A673 (cell line): Measurements from ENCODE around the gene COMMD6. TPM values are rescaled to one million over a fixed set of nuclear protein-coding genes. Genes with fewer than 3 reads are reported as not detected.

Experiments used
- BruUV-seq: library from RNA; stranded (reverse); fragments of 400-500 nt; replicated peaks from 2 replicates; lab custom pipeline; 2021; lab: Mats Ljungman, UMichigan
- CTCF ChIA-PET: fragments of 300-600 bp; sonication (Branson Sonifier 250); formaldehyde crosslinking; loops from one replicate; lab custom pipeline; 2022; ENCODE audit warnings: antibody characterized with exemption; lab: Charles Lee
- POLR2A ChIA-PET: fragments of 300-600 bp; sonication (Branson Sonifier 250); formaldehyde crosslinking; loops from one replicate; lab custom pipeline; 2022; ENCODE audit warnings: antibody characterized with exemption; ENCODE audit not compliant: low non-redundant PET; lab: Charles Lee
- DNase-seq: peaks from one replicate; pipeline ENCODE4 v3.0.0-alpha.2; 2015; ENCODE audit warnings: low spot score
- H3K27ac ChIP-seq: fragments of 200-600 bp; sonication (generic); 2 replicates; pipeline ENCODE4 v1.5.1; 2016; ENCODE audit warnings: mixed run types, low read depth, mild to moderate bottlenecking, mixed read lengths, antibody characterized with exemption, low read length; ENCODE audit not compliant: poor library complexity, severe bottlenecking
- H3K27me3 ChIP-seq: fragments of 200-600 bp; sonication (generic); replicated peaks from 2 replicates; pipeline ENCODE4 v1.6.1; 2017; ENCODE audit warnings: mixed run types, low read depth, mild to moderate bottlenecking, mixed read lengths, antibody characterized with exemption, low read length; ENCODE audit not compliant: insufficient read depth, poor library complexity
- H3K36me3 ChIP-seq: fragments of 200-600 bp; sonication (generic); 2 replicates; pipeline ENCODE4 v1.6.1; 2016; ENCODE audit warnings: mixed run types, mild to moderate bottlenecking, mixed read lengths, antibody characterized with exemption, low read length; ENCODE audit not compliant: insufficient read depth, poor library complexity, severe bottlenecking
- H3K4me1 ChIP-seq: fragments of 200-600 bp; sonication (generic); 2 replicates; pipeline ENCODE4 v1.6.1; 2017; ENCODE audit warnings: mixed run types, mild to moderate bottlenecking, mixed read lengths, antibody characterized with exemption, low read length; ENCODE audit not compliant: insufficient read depth, poor library complexity, severe bottlenecking
- H3K4me3 ChIP-seq: fragments of 200-600 bp; sonication (generic); 2 replicates; pipeline ENCODE4 v1.5.1; 2016; ENCODE audit warnings: low read depth, mixed run types, mild to moderate bottlenecking, mixed read lengths, low read length; ENCODE audit not compliant: poor library complexity, severe bottlenecking
- H3K9me3 ChIP-seq: fragments of 200-600 bp; sonication (generic); 2 replicates; pipeline ENCODE4 v1.6.1; 2016; ENCODE audit warnings: mixed run types, low read depth, mild to moderate bottlenecking, mixed read lengths, antibody characterized with exemption, low read length; ENCODE audit not compliant: poor library complexity, severe bottlenecking
- EZH2 ChIP-seq: fragments of 200-600 bp; sonication (generic); IDR thresholded peaks from 2 replicates; pipeline ENCODE4 v1.6.1; 2017; ENCODE audit warnings: borderline replicate concordance, low read depth, mild to moderate bottlenecking, mixed read lengths, antibody characterized with exemption, low read length; ENCODE audit not compliant: poor library complexity, severe bottlenecking
- intact Hi-C: fragments of 100-400 bp; cut with micrococcal nuclease; formaldehyde crosslinking; loops from one replicate; pipeline ENCODE4 v1.10.0; 2022; ENCODE audit not compliant: unreplicated experiment
- total RNA-seq: library from RNA; stranded (reverse); gene quantifications from 2 replicates; pipeline ENCODE4 v1.2.3, GENCODE V29; 2021
- TF ChIP-seq, protein P1 (sequence below): fragments of 300-800, 200-600 bp; sonication (generic); conservative IDR thresholded peaks from 2 replicates; pipeline ENCODE4 v1.5.1; 2017; ENCODE audit warnings: low read depth, mild to moderate bottlenecking, antibody characterized with exemption, low read length, moderate library complexity, mixed read lengths

The COMMD6 gene
- total RNA-seq, 1 experiment from 2014 or later, result 60.4 TPM

DNA sequence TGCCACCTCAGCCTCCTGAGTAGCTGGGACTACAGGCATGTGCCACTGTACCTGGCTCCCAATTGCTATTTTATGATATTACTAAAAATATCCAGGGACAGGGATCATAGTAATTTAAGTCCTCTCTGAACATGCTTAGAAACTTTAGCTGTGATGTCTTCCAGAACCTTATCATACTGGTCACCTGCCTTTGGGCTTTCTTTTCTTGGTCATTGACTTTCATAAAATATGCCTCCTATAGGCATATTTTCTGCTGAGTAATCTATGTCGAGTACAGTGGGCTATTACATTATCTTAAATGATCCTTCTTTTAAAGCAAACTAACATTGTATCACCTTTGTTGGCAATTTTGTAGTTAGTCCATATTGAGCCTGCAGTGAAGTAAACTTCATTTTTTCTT, 18.2 kb upstream of the COMMD6 start:
- no peaks in the 10 kb centered on the region for H3K9me3 ChIP-seq
- intact Hi-C loops, result no loop called here
- no TSS peak for BruUV-seq
- no peak for DNase-seq
- no peak overlapping the region for H3K27ac ChIP-seq
- H3K36me3 ChIP-seq, result no peaks in the 10 kb centered on the region
- peaks cover 2% of the 10 kb centered on the region for H3K4me1 ChIP-seq
- TF ChIP-seq, protein P1, sequence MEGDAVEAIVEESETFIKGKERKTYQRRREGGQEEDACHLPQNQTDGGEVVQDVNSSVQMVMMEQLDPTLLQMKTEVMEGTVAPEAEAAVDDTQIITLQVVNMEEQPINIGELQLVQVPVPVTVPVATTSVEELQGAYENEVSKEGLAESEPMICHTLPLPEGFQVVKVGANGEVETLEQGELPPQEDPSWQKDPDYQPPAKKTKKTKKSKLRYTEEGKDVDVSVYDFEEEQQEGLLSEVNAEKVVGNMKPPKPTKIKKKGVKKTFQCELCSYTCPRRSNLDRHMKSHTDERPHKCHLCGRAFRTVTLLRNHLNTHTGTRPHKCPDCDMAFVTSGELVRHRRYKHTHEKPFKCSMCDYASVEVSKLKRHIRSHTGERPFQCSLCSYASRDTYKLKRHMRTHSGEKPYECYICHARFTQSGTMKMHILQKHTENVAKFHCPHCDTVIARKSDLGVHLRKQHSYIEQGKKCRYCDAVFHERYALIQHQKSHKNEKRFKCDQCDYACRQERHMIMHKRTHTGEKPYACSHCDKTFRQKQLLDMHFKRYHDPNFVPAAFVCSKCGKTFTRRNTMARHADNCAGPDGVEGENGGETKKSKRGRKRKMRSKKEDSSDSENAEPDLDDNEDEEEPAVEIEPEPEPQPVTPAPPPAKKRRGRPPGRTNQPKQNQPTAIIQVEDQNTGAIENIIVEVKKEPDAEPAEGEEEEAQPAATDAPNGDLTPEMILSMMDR, result no peak
- TF ChIP-seq EZH2, result no peak
- H3K4me3 ChIP-seq, result no peak overlapping the region
- POLR2A ChIA-PET, result no interaction called here
- CTCF ChIA-PET, result no interaction called here
- H3K27me3 ChIP-seq, result no peaks in the 10 kb centered on the region

DNA sequence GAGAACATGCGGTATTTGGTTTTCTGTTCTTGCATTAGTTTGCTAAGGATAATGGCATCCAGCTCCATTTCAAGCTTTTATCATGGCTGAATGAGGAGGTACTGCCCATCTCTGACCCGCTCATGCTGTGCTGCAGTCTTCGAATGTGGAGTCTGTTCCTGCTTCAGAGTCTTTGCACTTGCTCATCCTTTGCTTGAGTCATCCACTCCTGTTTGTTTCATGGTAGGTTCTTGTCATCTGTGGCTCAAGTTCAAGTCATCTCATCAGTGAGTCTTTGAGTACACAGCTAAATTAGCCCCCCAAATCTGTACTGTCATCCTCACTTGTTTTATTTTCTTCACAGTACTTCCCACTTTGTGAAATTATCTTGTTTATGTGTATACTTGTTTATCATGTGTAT, 17.3 kb upstream of the COMMD6 start:
- Histone ChIP-seq H3K4me1 (peaks cover 8% of the 10 kb centered on the region), H3K27me3 (no peaks in the 10 kb centered on the region), H3K27ac (no peak overlapping the region), H3K36me3 (no peaks in the 10 kb centered on the region), H3K4me3 (no peak overlapping the region), H3K9me3 (no peaks in the 10 kb centered on the region)
- DNase-seq, result no peak
- intact Hi-C loops, result no loop called here
- TF ChIP-seq EZH2, result no peak
- TF ChIP-seq, protein P1, result no peak
- no TSS peak for BruUV-seq
- ChIA-PET CTCF (no interaction called here), POLR2A (no interaction called here)

DNA sequence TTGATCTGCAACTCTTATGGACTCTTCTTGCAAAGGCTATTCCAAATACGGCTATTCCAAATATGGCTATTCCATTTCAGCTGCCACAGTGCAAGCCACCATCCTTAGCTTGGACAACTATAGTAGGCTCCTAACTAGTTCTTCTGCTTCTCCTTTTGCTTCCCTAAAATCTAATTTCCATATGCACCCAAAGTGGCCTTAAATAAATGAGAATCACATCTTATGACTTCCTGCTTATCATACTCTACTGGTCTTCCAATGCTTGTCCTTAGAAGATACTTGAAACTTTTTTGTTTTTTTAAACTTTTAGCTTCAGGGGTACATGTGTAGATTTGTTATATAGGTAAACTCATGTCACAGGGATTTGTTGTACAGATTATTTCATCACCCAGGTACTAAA, 16.8 kb upstream of the COMMD6 start:
- ChIA-PET CTCF (no interaction called here), POLR2A (no interaction called here)
- BruUV-seq, result no TSS peak
- TF ChIP-seq, protein P1, result no peak
- TF ChIP-seq EZH2, result no peak
- no peak overlapping the region for H3K4me3 ChIP-seq
- H3K4me1 ChIP-seq, result peaks cover 8% of the 10 kb centered on the region
- H3K27me3 ChIP-seq, result no peaks in the 10 kb centered on the region
- no peak for DNase-seq
- H3K27ac ChIP-seq, result no peak overlapping the region
- H3K36me3 ChIP-seq, result no peaks in the 10 kb centered on the region
- H3K9me3 ChIP-seq, result no peaks in the 10 kb centered on the region
- intact Hi-C loops, result no loop called here
